GM12864 (cell line): ENCODE data around the gene VWA7.

Experiments used
- DNase-seq: peaks from one replicate; pipeline ENCODE4 v3.0.0-alpha.2; 2011; ENCODE audit warnings: low read depth
- H3K4me3 ChIP-seq: 2 replicates; pipeline ENCODE4 v1.5.1; 2011; ENCODE audit warnings: mild to moderate bottlenecking, low read depth, low read length, control low read depth
- TF ChIP-seq, protein P1 (sequence below): IDR thresholded peaks from 2 replicates; pipeline ENCODE4 v1.5.1; 2011; ENCODE audit warnings: low read depth, mild to moderate bottlenecking, moderate library complexity, low read length, control low read depth, inconsistent platforms; ENCODE audit errors: missing control alignments

VWA7 gene

DNA sequence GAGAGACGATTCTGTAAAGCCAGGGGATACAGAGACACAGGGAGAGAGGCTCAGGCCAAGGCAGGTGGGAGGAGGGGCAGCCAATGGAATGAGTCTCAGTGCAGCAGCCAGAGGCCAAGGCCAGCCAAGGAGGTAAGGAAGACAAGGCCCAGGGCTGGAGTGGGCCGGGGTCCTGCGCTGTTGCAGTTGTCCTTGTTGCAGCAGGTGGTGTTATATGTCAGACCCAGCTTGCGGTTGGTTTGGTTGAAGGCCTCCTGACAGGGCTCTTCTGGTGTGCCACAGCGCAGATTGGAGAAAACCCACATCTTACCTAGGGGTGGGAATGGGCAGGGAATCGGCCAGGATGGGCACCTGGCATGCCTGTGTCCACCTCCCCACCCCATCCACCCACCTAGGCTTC, 58.1 kb downstream of the VWA7 start:
- H3K4me3 ChIP-seq, result no peak overlapping the region
- TF ChIP-seq, protein P1, sequence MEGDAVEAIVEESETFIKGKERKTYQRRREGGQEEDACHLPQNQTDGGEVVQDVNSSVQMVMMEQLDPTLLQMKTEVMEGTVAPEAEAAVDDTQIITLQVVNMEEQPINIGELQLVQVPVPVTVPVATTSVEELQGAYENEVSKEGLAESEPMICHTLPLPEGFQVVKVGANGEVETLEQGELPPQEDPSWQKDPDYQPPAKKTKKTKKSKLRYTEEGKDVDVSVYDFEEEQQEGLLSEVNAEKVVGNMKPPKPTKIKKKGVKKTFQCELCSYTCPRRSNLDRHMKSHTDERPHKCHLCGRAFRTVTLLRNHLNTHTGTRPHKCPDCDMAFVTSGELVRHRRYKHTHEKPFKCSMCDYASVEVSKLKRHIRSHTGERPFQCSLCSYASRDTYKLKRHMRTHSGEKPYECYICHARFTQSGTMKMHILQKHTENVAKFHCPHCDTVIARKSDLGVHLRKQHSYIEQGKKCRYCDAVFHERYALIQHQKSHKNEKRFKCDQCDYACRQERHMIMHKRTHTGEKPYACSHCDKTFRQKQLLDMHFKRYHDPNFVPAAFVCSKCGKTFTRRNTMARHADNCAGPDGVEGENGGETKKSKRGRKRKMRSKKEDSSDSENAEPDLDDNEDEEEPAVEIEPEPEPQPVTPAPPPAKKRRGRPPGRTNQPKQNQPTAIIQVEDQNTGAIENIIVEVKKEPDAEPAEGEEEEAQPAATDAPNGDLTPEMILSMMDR, result no peak
- DNase-seq, result no peak

DNA sequence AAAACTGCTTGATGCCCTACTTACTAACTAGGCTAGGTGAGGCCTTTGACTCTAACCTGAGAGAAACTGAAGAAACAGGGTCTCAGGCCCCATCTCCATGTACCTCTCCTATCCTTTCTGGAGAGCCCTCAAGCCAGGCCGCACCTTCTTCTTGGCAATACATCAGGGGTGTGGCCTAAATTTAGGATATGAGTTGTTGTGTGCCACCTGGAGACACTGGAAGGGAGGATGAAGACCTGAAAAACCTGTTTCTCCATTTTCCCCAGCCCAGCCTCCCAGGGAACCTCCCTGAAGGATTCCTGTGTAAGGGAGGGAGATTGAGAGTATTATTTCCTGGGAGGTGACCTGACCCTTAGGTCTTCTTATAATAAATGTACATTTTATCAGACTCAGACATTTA, 58.9 kb downstream of the VWA7 start:
- TF ChIP-seq, protein P1, result no peak
- no peak for DNase-seq
- H3K4me3 ChIP-seq, result no peak overlapping the region

DNA sequence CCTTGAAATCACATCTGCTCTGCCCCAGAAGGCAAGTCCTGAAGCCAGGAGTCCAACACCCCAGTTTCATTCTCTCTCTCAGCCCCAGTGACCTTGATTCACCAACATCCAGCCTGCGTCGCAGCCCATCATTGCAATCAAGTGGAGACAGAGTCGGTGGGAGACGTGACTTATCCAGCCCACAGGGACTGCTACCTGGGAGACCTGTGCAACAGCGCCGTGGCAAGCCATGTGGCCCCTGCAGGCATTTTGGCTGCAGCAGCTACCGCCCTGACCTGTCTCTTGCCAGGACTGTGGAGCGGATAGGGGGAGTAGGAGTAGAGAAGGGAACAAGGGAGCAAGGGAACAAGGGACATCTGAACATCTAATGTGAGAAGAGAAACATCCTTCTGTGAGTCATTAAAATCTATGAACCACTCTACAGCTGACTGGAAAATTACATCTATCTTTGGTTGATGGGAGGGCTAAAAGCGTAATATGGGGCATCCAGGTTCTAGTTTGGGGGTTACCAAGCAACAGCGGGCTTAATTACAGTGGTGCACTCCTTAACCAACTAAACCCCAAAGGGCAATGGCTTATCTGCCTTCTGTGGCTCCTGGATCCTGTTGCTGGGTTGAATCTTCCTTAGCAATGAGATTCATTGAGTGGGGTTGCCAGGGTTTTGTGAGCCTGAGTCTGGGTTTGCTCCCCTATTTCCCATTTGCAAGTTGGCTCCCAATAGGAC, 59.5 kb downstream of the VWA7 start:
- DNase-seq, result no peak
- no peak overlapping the region for H3K4me3 ChIP-seq
- TF ChIP-seq, protein P1, result no peak
